K562 (cell line): ENCODE results near the gene SNAP23. TPM values are rescaled to one million over a fixed set of nuclear protein-coding genes. Genes with fewer than 3 reads are reported as not detected.

Experiments used
- AFF1 ChIP-seq, 2 experiments: fragments of 450-650 bp; IDR thresholded peaks; 2 replicates each; pipeline ENCODE4 v1.6.1; 2018; ENCODE audit warnings: mild to moderate bottlenecking in 2 of 2, low read depth in 1 of 2; ENCODE audit not compliant: partially characterized antibody in 2 of 2
- ARID4B ChIP-seq: sonication (generic); formaldehyde crosslinking; IDR thresholded peaks from 2 replicates; pipeline ENCODE4 v1.8.0; 2022; ENCODE audit warnings: mild to moderate bottlenecking, missing genetic modification reagents
- ELF2 ChIP-seq: fragments of 250-450 bp; sonication (Bioruptor Pico); IDR thresholded peaks from 2 replicates; pipeline ENCODE4 v1.5.0; 2021; ENCODE audit warnings: mild to moderate bottlenecking
- FUS ChIP-seq: fragments of 200-400 bp; formaldehyde crosslinking; optimal IDR thresholded peaks from 2 replicates; pipeline ENCODE3; 2017; ENCODE audit warnings: low read depth, low read length
- KLF13 ChIP-seq: fragments of 450-650 bp; IDR thresholded peaks from 2 replicates; pipeline ENCODE4 v1.6.1; 2016; ENCODE audit warnings: missing genetic modification characterization, low read depth, mild to moderate bottlenecking, missing compliant biosample characterization, moderate library complexity, borderline replicate concordance
- MYC ChIP-seq, 2 experiments: fragments of 250-450 bp in 1 of 2; sonication (Bioruptor Pico) in 1 of 2; IDR thresholded peaks; 2 replicates each; pipeline versions ENCODE4 v1.5.1 to v1.6.1; 2012 to 2021; ENCODE audit warnings: low read depth in 2 of 2, borderline replicate concordance in 1 of 2, improper control_type of control experiment in 1 of 2, low read length in 1 of 2, mild to moderate bottlenecking in 1 of 2, moderate library complexity in 1 of 2
- NFE2 ChIP-seq: IDR thresholded peaks from 2 replicates; pipeline ENCODE4 v1.6.1; 2014; ENCODE audit warnings: antibody characterized with exemption, low read depth
- RAD21 ChIP-seq, 2 experiments: fragments of 250-450 bp in 1 of 2; fragments of 450-650 bp in 1 of 2; sonication (Bioruptor Pico) in 1 of 2; formaldehyde crosslinking in 1 of 2; IDR thresholded peaks in 1 of 2; conservative IDR thresholded peaks in 1 of 2; 2 replicates each; pipeline versions ENCODE4 v1.4.0 to v1.8.0; 2020 to 2022; ENCODE audit warnings: mild to moderate bottlenecking in 2 of 2, moderate library complexity in 1 of 2
- SMAD1 ChIP-seq: fragments of 150-350 bp; IDR thresholded peaks from 2 replicates; pipeline ENCODE4 v1.6.1; 2014; ENCODE audit warnings: low read length, low read depth; ENCODE audit not compliant: partially characterized antibody
- TRIM25 ChIP-seq: fragments of 450-650 bp; IDR thresholded peaks from 2 replicates; pipeline ENCODE4 v1.7.0; 2016; ENCODE audit warnings: borderline replicate concordance
- ZKSCAN1 ChIP-seq: fragments of 150-350 bp; IDR thresholded peaks from 2 replicates; pipeline ENCODE4 v1.6.1; 2016; ENCODE audit warnings: low read depth, low read length
- ZNF324 ChIP-seq: fragments of 250-450 bp; sonication (Bioruptor Pico); IDR thresholded peaks from 2 replicates; pipeline ENCODE4 v1.4.0; 2020; ENCODE audit warnings: mild to moderate bottlenecking
- ZNF644 ChIP-seq: fragments of 200-800 bp; sonication (Bioruptor generic); IDR thresholded peaks from 2 replicates; pipeline ENCODE4 v1.6.1; 2016; ENCODE audit warnings: low read depth, missing genetic modification characterization, missing compliant biosample characterization
- polyA plus RNA-seq, 8 experiments: library from polyadenylated mRNA; depleted of rRNA in 4 of 8; stranded (reverse) in 5 of 8; unstranded in 3 of 8; fragments of >200 nt; fragmentation: Nextera tagmentation in 2 of 8; fragmentation: Illumina TruSeq in 1 of 8; extraction: Ambion mirVana in 2 of 8; extraction: Trizol in 1 of 8; gene quantifications; 2 replicates each; pipeline versions ENCODE4 v1.2.1 to v1.2.3, GENCODE V29; 2011 to 2014; ENCODE audit warnings: inconsistent platforms in 1 of 8, missing spikeins in 1 of 8
- total RNA-seq, 7 experiments: library from RNA; depleted of rRNA in 6 of 7; stranded (reverse); fragments of >200 nt in 6 of 7; fragmentation: Illumina TruSeq in 2 of 7; extraction: Trizol in 2 of 7; gene quantifications; 2 replicates each; pipeline versions ENCODE4 v1.2.1 to v1.2.3, GENCODE V29; 2011 to 2021; ENCODE audit warnings: low replicate concordance in 1 of 7

SNAP23 gene
- total and polyA plus RNA-seq, 9 of the 15 experiments (the other 6 are each of a cell fraction or from before 2014, with no cell fraction given) = 78.9 to 168 (median 117) TPM

GRCh38 chr15:42490671-42491538 is 4.5 kb upstream of the SNAP23 start, which contains the start of gene ZNF106 (continued):
- TF ChIP-seq NFE2 (no peak), FUS (no peak), MYC (IDR thresholded peaks at IDR 0.05; ENCODE audit: low read depth, low read length) (peak; percentile 75; the same call in 1 of the 2 replicates), MYC (CRISPR knock-in tag; IDR thresholded peaks at IDR 0.05; ENCODE audit: borderline replicate concordance, low read depth) (0 out of 2 replicates have a peak, but pooled peaks have one; percentile 56), RAD21 (CRISPR knock-in tag; conservative IDR thresholded peaks at IDR 0.05 in 1 of 2, IDR thresholded peaks at IDR 0.05 in 1 of 2) (no peak), ZKSCAN1 (peak; percentile 96), ZNF644 (tag) (no peak), SMAD1 (peak; percentile 55), ELF2 (peak; percentile 89), ARID4B (CRISPR knock-in tag) (peak; percentile 52; the same call in 1 of the 2 replicates), ZNF324 (CRISPR knock-in tag) (no peak), KLF13 (no peak), TRIM25 (no peak; the same call in 1 of the 2 replicates), AFF1 (IDR thresholded peaks at IDR 0.05; ENCODE audit: low read depth in 1 of 2, partially characterized antibody in 2 of 2) (peak; percentile 66 to 79)
